Heart right ventricle (tissue), 16 donors: Measurements from ENCODE around the gene NLGN2. TPM values are rescaled to one million over a fixed set of nuclear protein-coding genes. Genes with fewer than 3 reads are reported as not detected.

Experiments used
- ATAC-seq, 8 donors: fragments of 200-7000 bp; cut with Tn5 transposase; one replicate each; pipeline ENCODE4 v1.9.1; 2020; ENCODE audit warnings: mild to moderate bottlenecking in 8 of 8, moderate library complexity in 8 of 8, moderate number of reproducible peaks in 1 of 8
- DNase-seq, 2 donors: peaks; one replicate each; pipeline ENCODE4 v3.0.0-alpha.2; 2020
- H3K27ac ChIP-seq, 10 donors: fragments of 200-600 bp; sonication (generic) in 2 of 10; one replicate each; pipeline versions ENCODE4 v1.5.0 to v1.8.0; 2020 to 2022; ENCODE audit warnings: mild to moderate bottlenecking in 3 of 10
- H3K27me3 ChIP-seq, 7 donors: fragments of 200-600 bp; one replicate each; pipeline ENCODE4 v1.8.0; 2021 to 2022; ENCODE audit warnings: mild to moderate bottlenecking in 2 of 7
- H3K36me3 ChIP-seq, 9 donors: fragments of 200-600 bp; sonication (generic) in 1 of 9; one replicate each; pipeline versions ENCODE4 v1.5.0 to v1.8.0; 2020 to 2022; ENCODE audit warnings: mild to moderate bottlenecking in 2 of 9
- H3K4me1 ChIP-seq, 9 donors: fragments of 200-600 bp; sonication (generic) in 1 of 9; one replicate each; pipeline versions ENCODE4 v1.5.0 to v1.8.0; 2020 to 2022; ENCODE audit warnings: mild to moderate bottlenecking in 4 of 9
- H3K4me3 ChIP-seq, 10 donors: fragments of 200-600 bp; sonication (generic) in 2 of 10; one replicate each; pipeline versions ENCODE4 v1.5.0 to v1.8.0; 2020 to 2022; ENCODE audit warnings: mild to moderate bottlenecking in 7 of 10, moderate library complexity in 2 of 10
- H3K9me3 ChIP-seq, 11 donors: fragments of 200-600 bp in 10 of 11; sonication (generic) in 2 of 11; one replicate each; pipeline versions ENCODE4 v1.5.0 to v1.8.0; 2013 to 2022; ENCODE audit warnings: mild to moderate bottlenecking in 2 of 11, control low read depth in 1 of 11, moderate library complexity in 1 of 11
- WGBS, 2 donors: extraction: QIAGEN DNeasy Blood & Tissue Kit; methylation state at CpG; one replicate each; pipeline ENCODE4 v1.1.7; 2013; ENCODE audit warnings: inconsistent platforms in 1 of 2; 5-methylcytosine and 5-hydroxymethylcytosine counted together
- intact Hi-C, 10 donors: fragments of 100-400 bp; cut with DNase I; formaldehyde crosslinking; loops; one replicate each; pipeline versions ENCODE4 v1.11.1 to v1.14.2; 2022
- polyA plus RNA-seq, 2 donors: library from polyadenylated mRNA; stranded (reverse); fragments of 200-250 nt; gene quantifications; one replicate each; pipeline ENCODE4 v1.2.3, GENCODE V29; 2013
- total RNA-seq, 10 donors: library from RNA; stranded (reverse); fragmentation: NEBNext Ultra II Directional in 3 of 10; extraction: Animal tissue kit (Norgen Biotek cat#: 25700) in 3 of 10; gene quantifications; one replicate each; pipeline versions ENCODE4 v1.2.1 to v1.2.4, GENCODE V29; 2021 to 2023
- TF ChIP-seq, protein P1 (sequence below), 9 donors: fragments of 200-600 bp; sonication (generic) in 2 of 9; IDR thresholded peaks; one replicate each; pipeline versions ENCODE4 v1.5.0 to v1.8.0; 2021 to 2022; ENCODE audit warnings: antibody characterized with exemption in 9 of 9, mild to moderate bottlenecking in 5 of 9, moderate library complexity in 1 of 9
- donor health status: Arrhythmogenic right ventricular cardiomyopathy.
- donor health status: ischemic (EF 13 %, LVEDD 7.1; RV severe dilation, severe dysfunction).
- donor health status: healthy with polysubstance abuse.
- donor health status: DM: no; HTN: yes; CAD: no.
- donor health status: DM: no; HTN: no; CAD: no.
- donor health status: ischemic (EF 25% LVEDD 6.9; RV normal size, moderate dysfunction).
- donor health status: ischemic (EF 25% LVEDD 5.7; RV mildly dilated, moderate dysfunction).
- donor health status: healthy.
- donor health status: DM: yes; HTN: yes; CAD: no.
- donor health status: Ischemic cardiomyopathy.
- donor health status: ischemic (EF 35%, LVEDD 5.7; RV mildly dilated, moderate dysfunction).
- donor health status: nonischemic (EF 11% LVEDD 7.7; RV severe dilation, severe dysfunction).
- donor health status: DM: yes; HTN: yes; CAD: no.
- donor health status: PGD.
- donor health status: ischemic (EF 29% LVEDD 5.4; RV normal size, mild dysfunction).
- donor health status: nonischemic (EF 23%, LVEDD 6.1; RV moderate dilation, normal function).

The NLGN2 gene
- total and polyA plus RNA-seq, 12 donors = 3.6 to 15.8 (median 7.1) TPM

DNA sequence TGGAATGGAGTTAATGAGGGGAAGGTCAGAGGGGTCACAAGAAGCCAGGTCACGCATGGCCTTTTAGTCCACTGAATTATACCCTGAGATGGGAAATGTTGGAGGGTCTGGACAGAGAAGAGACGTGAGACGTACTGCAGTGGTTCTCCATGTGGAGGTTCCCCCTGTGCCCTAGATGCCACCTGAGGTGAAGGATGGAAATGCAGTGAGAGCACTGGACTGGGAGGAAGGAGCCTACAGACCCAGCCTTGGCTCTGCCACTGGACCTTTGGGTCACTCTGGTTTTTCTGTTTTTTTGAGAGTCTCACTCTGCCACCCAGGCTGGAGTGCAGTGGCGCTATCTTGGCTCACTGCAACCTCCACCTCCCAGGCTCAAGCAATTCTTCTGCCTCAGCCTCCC lies 11.5 kb upstream of the NLGN2 start:
- ATAC-seq (no peak), DNase-seq (no peak)
- Histone ChIP-seq H3K4me3 (no peak overlapping the region), H3K9me3 (no peaks in the 10 kb centered on the region), H3K4me1 (peaks cover 0 to 28% (median 20%) of the 10 kb centered on the region in 9 donors), H3K27me3 (no peaks in the 10 kb centered on the region), H3K36me3 (peaks cover 0 to 17% (median 0%) of the 10 kb centered on the region in 9 donors), H3K27ac (no peak overlapping the region)
- 85 to 97% methylated on average over 4 of the region's 4 CpGs for WGBS, 2 donors
- TF ChIP-seq, protein P1, sequence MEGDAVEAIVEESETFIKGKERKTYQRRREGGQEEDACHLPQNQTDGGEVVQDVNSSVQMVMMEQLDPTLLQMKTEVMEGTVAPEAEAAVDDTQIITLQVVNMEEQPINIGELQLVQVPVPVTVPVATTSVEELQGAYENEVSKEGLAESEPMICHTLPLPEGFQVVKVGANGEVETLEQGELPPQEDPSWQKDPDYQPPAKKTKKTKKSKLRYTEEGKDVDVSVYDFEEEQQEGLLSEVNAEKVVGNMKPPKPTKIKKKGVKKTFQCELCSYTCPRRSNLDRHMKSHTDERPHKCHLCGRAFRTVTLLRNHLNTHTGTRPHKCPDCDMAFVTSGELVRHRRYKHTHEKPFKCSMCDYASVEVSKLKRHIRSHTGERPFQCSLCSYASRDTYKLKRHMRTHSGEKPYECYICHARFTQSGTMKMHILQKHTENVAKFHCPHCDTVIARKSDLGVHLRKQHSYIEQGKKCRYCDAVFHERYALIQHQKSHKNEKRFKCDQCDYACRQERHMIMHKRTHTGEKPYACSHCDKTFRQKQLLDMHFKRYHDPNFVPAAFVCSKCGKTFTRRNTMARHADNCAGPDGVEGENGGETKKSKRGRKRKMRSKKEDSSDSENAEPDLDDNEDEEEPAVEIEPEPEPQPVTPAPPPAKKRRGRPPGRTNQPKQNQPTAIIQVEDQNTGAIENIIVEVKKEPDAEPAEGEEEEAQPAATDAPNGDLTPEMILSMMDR (IDR thresholded peaks at IDR 0.05) = no peak
- intact Hi-C loops = no loop called here

DNA sequence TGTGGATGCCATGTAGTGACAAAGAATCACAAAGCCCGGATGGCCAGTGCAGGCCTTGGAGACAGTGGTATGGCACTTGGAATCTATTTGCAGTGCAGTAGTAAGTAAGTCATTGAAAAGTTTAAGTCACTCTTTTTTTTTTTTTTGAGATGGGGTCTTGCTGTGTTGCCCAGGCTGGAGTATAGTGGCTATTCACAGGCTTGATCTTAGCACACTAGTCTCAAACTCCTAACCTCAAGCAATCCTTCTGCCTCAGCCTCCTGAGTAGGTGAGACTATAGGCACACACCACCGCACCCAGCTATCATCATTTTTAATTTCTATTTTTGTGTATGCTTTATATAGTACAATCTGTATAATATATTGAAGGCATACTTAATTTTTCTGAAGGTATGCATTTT lies 9.0 kb upstream of the NLGN2 start:
- TF ChIP-seq, protein P1 (IDR thresholded peaks at IDR 0.05) = no peak
- Histone ChIP-seq H3K27me3 (no peaks in the 10 kb centered on the region), H3K27ac (no peak overlapping the region), H3K9me3 (no peaks in the 10 kb centered on the region), H3K4me1 (peaks cover 7 to 31% (median 27%) of the 10 kb centered on the region in 9 donors), H3K36me3 (peaks cover 0 to 6% (median 0%) of the 10 kb centered on the region in 9 donors), H3K4me3 (no peak overlapping the region)
- intact Hi-C loops = no loop called here
- WGBS, 2 donors = 81 to 88% methylated on average over 2 of the region's 2 CpGs
- ATAC-seq (no peak), DNase-seq (no peak)

DNA sequence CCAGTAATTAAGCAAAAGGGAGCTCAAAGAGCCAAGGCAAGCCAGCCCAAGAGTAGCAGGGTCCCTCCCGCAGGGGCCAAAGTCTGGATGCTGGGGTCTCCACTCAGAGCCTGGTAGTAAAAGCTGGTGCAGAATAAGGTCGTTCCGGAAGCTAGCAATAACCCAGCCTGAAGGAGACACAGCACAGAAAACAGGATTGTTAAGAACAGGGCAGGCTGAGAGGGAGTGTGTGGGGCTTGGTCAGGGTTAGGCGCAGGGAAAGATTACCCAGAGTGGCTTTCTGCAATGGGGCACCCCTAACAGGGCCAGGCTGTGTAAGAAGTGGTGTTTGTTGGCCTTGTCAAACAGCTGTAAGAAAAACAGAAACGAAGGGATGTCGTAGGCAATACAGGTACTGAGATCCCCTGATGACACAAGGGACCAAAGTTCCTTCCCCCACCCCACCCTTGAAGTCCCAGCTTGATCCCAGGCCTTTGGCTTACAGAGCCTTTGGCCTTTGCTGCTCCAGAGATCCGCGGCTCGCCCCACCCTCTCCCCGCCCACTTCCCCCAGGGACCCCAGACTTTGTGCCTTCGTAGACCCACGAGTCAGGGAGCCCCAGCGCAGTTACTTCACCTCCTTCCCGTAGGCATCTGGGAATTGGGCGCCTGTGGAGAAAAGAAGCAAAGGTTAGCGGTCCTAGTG lies 4.5 kb upstream of the NLGN2 start:
- H3K36me3 ChIP-seq = peaks cover 0 to 6% (median 0%) of the 10 kb centered on the region in 9 donors
- WGBS, 2 donors = 8 to 10% methylated on average over 16 of the region's 16 CpGs
- intact Hi-C loops = loop anchor here in 4 of 10 donors (2.0 to 5.0 kb wide), 3 partner anchors 34 to 96 kb away; partner anchors contain the start of genes FGF11 (in 2 of the 4), TMEM102 (in 2 of the 4), EIF5A (in 1 of the 4) and TMEM95 (in 1 of the 4)

DNA sequence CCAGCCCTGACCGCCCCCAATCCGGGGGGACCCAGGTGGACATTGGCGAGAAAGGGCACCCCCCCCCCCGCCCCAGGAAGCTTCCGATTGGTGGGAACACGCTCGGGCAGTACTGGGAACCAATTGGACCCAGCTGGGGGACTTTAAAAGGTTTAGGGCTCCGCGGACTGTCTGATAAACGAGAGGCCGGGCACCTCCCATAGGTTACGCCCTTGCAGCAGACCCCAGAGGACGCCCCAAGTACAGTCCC lies 4.0 kb upstream of the NLGN2 start:
- intact Hi-C loops = loop anchor here in 4 of 10 donors (2.0 to 5.0 kb wide), 3 partner anchors 34 to 96 kb away; partner anchors contain the start of genes FGF11 (in 2 of the 4), TMEM102 (in 2 of the 4), EIF5A (in 1 of the 4) and TMEM95 (in 1 of the 4)
- TF ChIP-seq, protein P1 (IDR thresholded peaks at IDR 0.05) = no peak
- no peaks in the 10 kb centered on the region for H3K9me3 ChIP-seq
- H3K4me1 ChIP-seq = peaks cover 13 to 28% (median 19%) of the 10 kb centered on the region in 9 donors
- peaks cover 0 to 7% (median 0%) of the 10 kb centered on the region in 9 donors for H3K36me3 ChIP-seq
- peak; percentile 44 to 74 (median 64) for ATAC-seq
- 0% methylated on average over 13 of the region's 13 CpGs for WGBS, 2 donors
- peak overlapping the region; percentile 80 to 96 (median 88) for H3K27ac ChIP-seq
- H3K4me3 ChIP-seq = peak overlapping the region; percentile 50 to 87 (median 68)
- DNase-seq = peak in 1 of 2 donors; percentile 73
- H3K27me3 ChIP-seq = peaks cover 0 to 17% (median 0%) of the 10 kb centered on the region in 7 donors

More for the DNA sequence above, 4.5 kb upstream of the NLGN2 start:
- Histone ChIP-seq H3K27me3 (peaks cover 0 to 17% (median 0%) of the 10 kb centered on the region in 7 donors), H3K4me1 (peaks cover 13 to 28% (median 19%) of the 10 kb centered on the region in 9 donors), H3K27ac (peak overlapping the region; percentile 80 to 96 (median 88)), H3K9me3 (no peaks in the 10 kb centered on the region), H3K4me3 (peak overlapping the region; percentile 50 to 87 (median 68))
- TF ChIP-seq, protein P1 (IDR thresholded peaks at IDR 0.05) = no peak
- ATAC-seq (peak in 6 of 8 donors; percentile 5 to 27 (median 16)), DNase-seq (peak; percentile 74)
